Large intestine (tissue), 3 donors: ENCODE results near the gene RTN4. TPM values are rescaled to one million over a fixed set of nuclear protein-coding genes. Genes with fewer than 3 reads are reported as not detected.
"Not testable (repeated sequence)": the region's sequence is repeated elsewhere in the genome, so short reads cannot be mapped to it uniquely, and the experiment has no call there.

Source experiments
- DNase-seq, 2 donors: peaks; one replicate each; pipeline versions ENCODE4 v3.0.0 to v3.0.0-alpha.2; 2013
- H3K27ac ChIP-seq: one replicate; pipeline ENCODE4 v1.5.1; 2013; ENCODE audit warnings: low read length
- H3K27me3 ChIP-seq: 2 replicates; pipeline ENCODE4 v1.6.1; 2013; ENCODE audit warnings: low read length; ENCODE audit not compliant: control insufficient read depth, insufficient read depth
- H3K36me3 ChIP-seq: 2 replicates; pipeline ENCODE4 v1.6.1; 2013; ENCODE audit warnings: low read length; ENCODE audit not compliant: control insufficient read depth, insufficient read depth
- H3K4me1 ChIP-seq: one replicate; pipeline ENCODE4 v1.6.1; 2013; ENCODE audit warnings: low read length; ENCODE audit not compliant: control insufficient read depth, insufficient read depth
- H3K4me3 ChIP-seq: one replicate; pipeline ENCODE4 v1.5.1; 2013; ENCODE audit warnings: low read length
- H3K9me3 ChIP-seq: one replicate; pipeline ENCODE4 v1.6.1; 2013; ENCODE audit warnings: mild to moderate bottlenecking, low read depth, low read length, moderate library complexity; ENCODE audit not compliant: control insufficient read depth
- WGBS: methylation state at CpG from one replicate; pipeline ENCODE4 v1.1.5; 2013; ENCODE audit warnings: low lambda C conversion rate; ENCODE audit not compliant: insufficient coverage; 5-methylcytosine and 5-hydroxymethylcytosine counted together
- polyA plus RNA-seq: library from polyadenylated mRNA; unstranded; fragments of 120-200 nt; gene quantifications from one replicate; pipeline ENCODE4 v1.2.1, GENCODE V29; 2013

RTN4 gene
- polyA plus RNA-seq, 1 donor: 259 TPM

DNA sequence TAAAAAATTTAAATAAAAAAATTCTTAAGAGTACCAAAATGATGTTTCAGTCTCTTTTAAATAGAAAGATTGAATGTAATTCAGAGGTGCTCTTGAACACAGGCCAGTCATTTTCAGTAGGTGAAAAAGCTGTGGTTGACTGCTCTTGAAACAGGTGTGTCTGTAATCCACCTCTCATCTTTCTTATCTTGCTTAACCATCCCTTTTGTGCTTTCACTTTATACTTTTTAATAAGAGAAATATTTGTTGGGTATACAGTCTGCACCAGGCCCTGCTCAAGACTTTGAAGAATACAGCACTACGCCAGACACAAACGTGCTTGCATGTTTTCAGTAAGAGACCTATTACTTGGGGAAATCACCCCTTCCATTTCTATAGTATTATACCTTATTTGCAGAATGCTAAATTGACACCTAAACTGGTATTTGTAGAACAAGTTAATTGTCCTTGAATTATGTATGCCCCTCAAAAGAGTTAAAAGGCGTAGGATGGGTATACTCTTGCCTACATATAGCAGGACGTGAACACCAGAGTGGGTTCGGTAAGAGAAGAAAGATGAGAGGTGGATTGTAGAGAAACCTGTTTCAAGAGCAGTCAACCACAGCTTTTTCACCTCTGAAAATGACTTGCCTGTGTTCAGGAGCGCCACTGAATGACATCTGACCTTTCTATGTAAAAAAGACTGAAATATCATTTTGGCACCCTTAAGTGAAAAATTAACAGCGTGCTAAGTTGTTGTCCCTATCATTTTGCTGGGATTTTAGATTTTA lies 4.0 kb upstream of the RTN4 start:
- Histone ChIP-seq H3K4me1 (peaks cover 7% of the 10 kb centered on the region), H3K9me3 (peaks cover 4% of the 10 kb centered on the region), H3K4me3 (no peak overlapping the region), H3K36me3 (no peaks in the 10 kb centered on the region), H3K27ac (no peak overlapping the region), H3K27me3 (no peaks in the 10 kb centered on the region)
- DNase-seq: no peak
- WGBS: 100% methylated on average over 1 of the region's 7 CpGs

DNA sequence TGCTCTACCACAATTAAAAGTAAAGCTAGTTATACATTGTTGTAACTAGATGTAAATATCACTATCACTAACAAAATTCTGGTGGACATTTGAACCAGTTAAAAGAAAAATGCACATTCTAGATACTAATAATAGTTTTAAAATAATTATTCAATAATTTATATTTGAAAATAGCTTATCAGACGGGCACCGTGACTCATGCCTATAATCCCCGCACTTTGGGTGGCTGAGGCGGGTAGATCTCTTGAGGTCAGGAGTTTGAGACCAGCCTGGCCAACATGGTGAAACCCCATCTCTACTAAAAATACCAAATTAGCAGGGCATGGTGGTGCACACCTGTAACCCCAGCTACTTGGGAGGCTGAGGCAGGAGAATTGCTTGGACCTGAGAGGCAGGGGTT lies 3.0 kb upstream of the RTN4 start:
- H3K4me3 ChIP-seq, DNase-seq, H3K9me3 ChIP-seq, H3K4me1 ChIP-seq, H3K27me3 ChIP-seq, H3K36me3 ChIP-seq, H3K27ac ChIP-seq: not testable (repeated sequence)
- no CpG with 5 or more reads among the region's 4 CpGs for WGBS

DNA sequence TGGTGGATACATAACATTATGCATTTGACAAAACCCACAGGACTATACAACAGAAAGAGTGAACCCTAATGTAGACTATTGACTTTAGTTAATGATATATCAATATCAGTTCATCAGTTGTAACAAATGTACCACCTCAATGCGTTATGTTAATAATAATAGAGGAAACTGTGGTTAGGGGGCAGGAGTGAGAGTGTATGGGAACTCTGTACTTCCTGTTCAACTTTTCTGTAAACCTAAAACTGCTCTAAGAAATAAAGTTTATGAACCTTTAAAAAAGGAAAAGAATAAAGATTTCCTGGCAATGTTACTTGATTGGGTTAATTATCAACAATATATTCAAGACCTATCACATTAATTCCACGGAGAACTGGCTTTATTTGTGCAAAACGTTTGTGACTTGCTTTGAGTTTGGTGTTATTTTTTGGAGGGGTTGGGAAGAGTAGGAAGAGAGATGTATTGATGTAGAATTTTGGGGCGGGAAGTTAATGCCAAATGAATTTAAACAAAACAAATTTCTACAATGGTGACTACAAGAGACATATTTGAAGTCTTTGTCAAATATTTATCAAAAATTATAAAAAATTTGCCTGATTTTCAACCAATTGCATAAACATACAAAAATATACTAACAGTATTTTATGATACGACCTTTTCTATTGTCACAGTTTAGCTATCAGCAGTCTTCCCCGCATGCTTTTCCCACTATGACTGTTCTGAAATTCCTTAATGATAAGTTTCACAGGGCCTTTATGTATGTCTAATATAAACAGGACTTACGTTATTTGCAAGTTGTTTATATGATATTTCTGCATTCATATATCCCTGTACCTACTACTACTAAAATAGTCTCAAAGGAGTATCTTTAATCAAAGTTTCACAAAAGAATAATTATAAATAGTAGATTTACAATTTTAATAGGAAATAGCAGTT lies 2.1 kb upstream of the RTN4 start:
- Histone ChIP-seq H3K36me3 (no peaks in the 10 kb centered on the region), H3K27ac (no peak overlapping the region), H3K4me3 (no peak overlapping the region), H3K4me1 (peaks cover 7% of the 10 kb centered on the region), H3K27me3 (no peaks in the 10 kb centered on the region), H3K9me3 (peaks cover 4% of the 10 kb centered on the region)
- no peak for DNase-seq
- 88% methylated on average over 2 of the region's 7 CpGs for WGBS

DNA sequence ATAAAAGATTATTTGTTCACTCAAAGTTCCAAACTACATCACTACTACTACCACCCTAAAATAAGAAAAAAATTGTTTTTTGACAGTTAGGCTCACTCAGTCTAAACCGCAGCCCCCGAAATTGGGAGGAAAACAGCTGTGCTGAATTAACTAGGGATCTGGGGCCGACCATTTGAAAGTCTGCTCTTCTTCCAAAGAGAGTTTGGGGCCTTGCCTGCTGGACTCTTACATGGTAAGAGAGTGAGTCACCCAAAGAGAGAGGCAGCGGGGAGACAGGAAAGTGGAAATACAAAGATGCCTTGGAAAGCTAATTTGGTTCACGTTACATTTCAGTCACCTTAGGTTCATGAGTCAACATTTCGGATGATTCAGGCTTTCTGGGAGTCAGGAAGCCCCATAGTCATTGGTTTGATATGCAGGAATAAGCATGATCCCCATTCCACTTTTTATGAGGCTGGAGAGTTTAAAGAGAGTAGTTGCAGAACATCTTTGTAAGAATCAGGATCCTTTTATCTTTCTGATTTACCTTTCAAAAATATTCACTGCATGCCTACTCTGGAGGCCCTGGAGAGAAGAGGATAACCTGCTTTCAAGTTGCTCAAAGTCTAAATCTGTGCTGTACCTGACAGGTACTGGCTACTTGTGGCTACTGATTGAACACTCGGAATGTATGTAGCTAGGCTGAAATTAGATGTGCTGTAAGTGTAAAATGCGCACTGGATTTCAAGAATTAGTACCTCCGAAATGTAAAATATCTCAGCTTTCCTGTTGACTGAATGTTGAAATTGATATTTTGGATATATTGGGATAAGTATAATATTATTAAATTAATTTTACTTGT lies 995 bp upstream of the RTN4 start:
- H3K27me3 ChIP-seq: no peaks in the 10 kb centered on the region
- peak overlapping the region; percentile 89 for H3K27ac ChIP-seq
- peaks cover 4% of the 10 kb centered on the region for H3K9me3 ChIP-seq
- no peaks in the 10 kb centered on the region for H3K36me3 ChIP-seq
- no CpG with 5 or more reads among the region's 9 CpGs for WGBS
- peak overlapping the region; percentile 96 for H3K4me3 ChIP-seq
- H3K4me1 ChIP-seq: peaks cover 11% of the 10 kb centered on the region
- peak; percentile 34 to 67 for DNase-seq

DNA sequence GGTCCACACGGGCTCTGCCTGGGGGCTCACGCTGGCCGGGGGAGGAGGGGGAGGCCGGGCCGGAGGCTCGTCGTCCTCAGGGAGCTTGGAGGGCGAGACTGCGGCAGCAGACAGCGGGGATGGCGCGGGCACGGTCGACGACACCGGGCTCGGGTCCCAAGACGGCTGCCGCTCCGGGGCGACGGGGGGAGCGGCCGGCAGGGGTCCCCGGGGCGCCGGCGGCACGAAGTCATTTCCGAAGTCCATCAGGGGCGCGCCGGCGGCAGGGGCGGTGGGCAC lies 491 bp downstream of the RTN4 start:
- Histone ChIP-seq H3K4me3 (peak overlapping the region; percentile 96), H3K27me3 (no peaks in the 10 kb centered on the region), H3K4me1 (peaks cover 11% of the 10 kb centered on the region), H3K27ac (peak overlapping the region; percentile 93), H3K9me3 (peaks cover 4% of the 10 kb centered on the region), H3K36me3 (no peaks in the 10 kb centered on the region)
- no peak for DNase-seq
- no CpG with 5 or more reads among the region's 35 CpGs for WGBS

DNA sequence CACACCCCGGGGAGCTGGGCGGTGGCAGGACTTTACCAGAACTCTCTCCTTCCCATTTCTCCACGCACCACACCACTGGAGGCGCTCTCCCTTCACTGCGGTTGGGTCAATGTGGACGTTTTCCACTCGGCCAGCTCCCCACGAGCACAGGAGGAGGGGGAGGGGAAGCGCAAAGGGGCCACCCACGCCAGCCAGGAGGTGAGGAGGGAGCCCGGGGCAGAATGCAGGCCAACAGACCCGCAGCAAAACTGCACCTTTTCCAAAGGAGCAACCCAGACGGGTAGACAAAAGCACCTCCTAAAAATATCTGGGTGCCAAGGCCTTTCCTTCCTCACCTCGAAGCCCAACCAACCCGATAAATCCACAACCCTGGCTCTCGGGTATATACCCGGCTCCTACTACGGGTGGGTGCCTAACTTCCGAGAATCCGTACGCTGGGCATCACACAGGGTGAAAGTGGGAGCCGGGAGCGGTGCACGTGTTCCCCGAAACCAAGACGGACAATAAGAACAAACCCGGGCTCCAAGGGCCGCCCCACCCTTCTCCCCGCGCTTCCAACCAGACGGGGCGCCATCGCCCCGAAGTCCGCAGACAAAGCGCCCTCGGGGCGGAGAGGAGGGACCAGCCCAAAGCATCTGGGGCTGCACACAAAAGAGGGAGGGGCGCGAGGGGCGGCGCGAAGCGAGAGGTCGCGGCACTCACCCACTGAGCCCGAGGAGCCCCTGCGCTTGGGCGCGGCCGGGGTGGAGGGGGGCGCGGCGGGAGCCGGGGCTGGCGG lies 1.0 kb downstream of the RTN4 start:
- peaks cover 11% of the 10 kb centered on the region for H3K4me1 ChIP-seq
- no peaks in the 10 kb centered on the region for H3K36me3 ChIP-seq
- peak overlapping the region; percentile 93 for H3K27ac ChIP-seq
- peaks cover 4% of the 10 kb centered on the region for H3K9me3 ChIP-seq
- H3K4me3 ChIP-seq: peak overlapping the region; percentile 96
- peak; percentile 86 to 92 for DNase-seq
- no CpG with 5 or more reads among the region's 56 CpGs for WGBS
- no peaks in the 10 kb centered on the region for H3K27me3 ChIP-seq

DNA sequence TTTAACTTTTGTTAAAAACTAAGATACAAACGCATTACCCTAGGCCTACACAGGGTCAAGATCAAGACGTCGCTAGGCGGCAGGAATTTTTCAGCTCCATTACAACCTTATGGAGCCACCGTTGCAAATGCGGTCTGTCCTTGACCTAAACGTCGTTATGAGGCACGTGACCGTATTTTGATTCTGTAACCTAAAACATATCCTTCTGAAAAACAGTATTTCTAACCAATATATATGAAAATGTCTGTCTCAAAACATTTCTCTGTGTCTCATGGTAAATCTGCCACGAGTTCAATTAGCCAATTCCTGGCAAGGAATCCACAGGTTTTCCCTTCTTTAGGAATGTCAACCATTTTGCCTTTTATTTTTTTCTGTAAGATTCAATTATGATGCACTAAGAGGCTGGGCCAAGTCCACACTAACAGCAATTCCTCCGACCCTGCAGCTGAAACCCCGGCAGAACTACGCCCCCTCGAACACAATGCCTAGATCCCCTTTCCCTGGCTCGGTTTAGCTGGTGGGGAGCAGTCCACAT lies 1.7 kb downstream of the RTN4 start:
- Histone ChIP-seq H3K27ac (peak overlapping the region; percentile 93), H3K9me3 (peaks cover 4% of the 10 kb centered on the region), H3K36me3 (no peaks in the 10 kb centered on the region), H3K27me3 (no peaks in the 10 kb centered on the region), H3K4me1 (peaks cover 11% of the 10 kb centered on the region), H3K4me3 (peak overlapping the region; percentile 96)
- DNase-seq: peak in 1 of 2 donors; percentile 31
- 4% methylated on average over 4 of the region's 16 CpGs for WGBS

DNA sequence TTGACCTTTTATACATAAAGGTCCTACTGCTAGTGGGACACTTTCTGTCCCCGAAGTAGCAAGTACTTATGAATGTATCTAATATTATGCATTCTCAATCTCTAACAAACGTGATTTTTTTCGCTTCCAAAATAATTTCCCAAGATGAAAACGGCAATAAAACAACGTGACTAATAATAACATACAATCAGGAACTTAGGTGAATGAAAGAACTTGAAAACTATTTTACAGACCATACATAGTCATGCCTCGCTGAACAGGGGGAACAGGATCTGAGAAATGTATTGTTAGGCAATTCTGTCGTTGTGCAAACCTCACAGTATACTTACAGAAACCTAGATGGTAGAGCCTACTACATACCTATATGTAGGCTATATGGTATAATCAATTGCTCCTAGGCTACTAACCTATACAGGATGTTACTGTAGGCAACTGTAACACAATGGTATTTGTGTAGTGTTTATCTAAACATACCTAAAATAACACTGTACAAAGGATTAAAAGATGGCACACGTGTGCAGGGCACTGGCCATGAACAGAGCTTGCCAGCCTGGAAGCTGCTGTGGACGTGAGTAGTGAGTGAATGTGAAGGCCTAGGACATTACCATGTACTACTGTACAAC lies 2.5 kb downstream of the RTN4 start:
- no peaks in the 10 kb centered on the region for H3K27me3 ChIP-seq
- peak overlapping the region; percentile 96 for H3K4me3 ChIP-seq
- peak; percentile 46 to 81 for DNase-seq
- peak overlapping the region; percentile 93 for H3K27ac ChIP-seq
- H3K4me1 ChIP-seq: peaks cover 11% of the 10 kb centered on the region
- no peaks in the 10 kb centered on the region for H3K36me3 ChIP-seq
- H3K9me3 ChIP-seq: peaks cover 4% of the 10 kb centered on the region
- 50% methylated on average over 4 of the region's 9 CpGs for WGBS

DNA sequence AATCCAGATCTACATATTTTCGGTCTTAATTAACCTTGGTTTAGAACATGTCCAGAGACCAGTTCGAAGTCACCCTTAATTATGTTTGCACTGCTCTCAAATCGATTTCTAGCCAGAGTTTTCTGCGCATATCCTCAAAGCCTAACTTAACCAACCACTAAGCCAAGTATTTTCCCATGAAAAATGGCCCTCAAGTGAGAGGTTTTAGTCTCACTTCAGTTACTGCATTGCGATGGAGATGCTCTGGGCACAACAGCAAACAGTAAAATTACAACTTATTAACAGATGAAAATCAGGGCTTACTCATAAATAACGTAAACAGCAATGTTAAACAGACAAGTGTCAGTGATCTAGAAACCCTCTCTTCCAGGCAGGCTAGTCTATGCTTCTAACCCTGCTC lies 4.5 kb downstream of the RTN4 start:
- Histone ChIP-seq H3K36me3 (no peaks in the 10 kb centered on the region), H3K27ac (no peak overlapping the region), H3K4me3 (no peak overlapping the region), H3K27me3 (no peaks in the 10 kb centered on the region), H3K9me3 (peaks cover 4% of the 10 kb centered on the region), H3K4me1 (peaks cover 5% of the 10 kb centered on the region)
- DNase-seq: no peak
- WGBS: 88% methylated on average over 3 of the region's 6 CpGs
